Stimulated activated effector memory CD8-positive, alpha-beta T cell treated with anti-CD3 and anti-CD28 coated beads, Interleukin-12 subunit alpha, Interleukin-12 subunit beta, amount 100 ng/mL, for 72 hours (primary cell): ENCODE data around the gene IRF5.
"Not testable (repeated sequence)": the region's sequence is repeated elsewhere in the genome, so short reads cannot be mapped to it uniquely, and the experiment has no call there.

Experiments
- ATAC-seq: fragments of 150-1000 bp; cut with Tn5 transposase; 2 replicates; pipeline ENCODE4 v1.10.0; 2021
- DNase-seq, 2 donors: peaks; one replicate each; pipeline ENCODE4 v3.0.0; 2021 to 2022; ENCODE audit warnings: low spot score in 2 of 2
- H3K27ac Mint-ChIP-seq: one replicate; pipeline ENCODE4 v1.8.0; 2022; ENCODE audit warnings: mild to moderate bottlenecking, mixed read lengths
- H3K36me3 Mint-ChIP-seq: one replicate; pipeline ENCODE4 v1.8.0; 2022; ENCODE audit warnings: mild to moderate bottlenecking, mixed read lengths
- H3K4me1 Mint-ChIP-seq: one replicate; pipeline ENCODE4 v1.8.0; 2022; ENCODE audit warnings: mixed read lengths
- H3K4me3 Mint-ChIP-seq: one replicate; pipeline ENCODE4 v1.8.0; 2022; ENCODE audit warnings: mild to moderate bottlenecking, mixed read lengths
- H3K9me3 Mint-ChIP-seq: one replicate; pipeline ENCODE4 v1.8.0; 2022; ENCODE audit warnings: mixed read lengths

The IRF5 gene

DNA sequence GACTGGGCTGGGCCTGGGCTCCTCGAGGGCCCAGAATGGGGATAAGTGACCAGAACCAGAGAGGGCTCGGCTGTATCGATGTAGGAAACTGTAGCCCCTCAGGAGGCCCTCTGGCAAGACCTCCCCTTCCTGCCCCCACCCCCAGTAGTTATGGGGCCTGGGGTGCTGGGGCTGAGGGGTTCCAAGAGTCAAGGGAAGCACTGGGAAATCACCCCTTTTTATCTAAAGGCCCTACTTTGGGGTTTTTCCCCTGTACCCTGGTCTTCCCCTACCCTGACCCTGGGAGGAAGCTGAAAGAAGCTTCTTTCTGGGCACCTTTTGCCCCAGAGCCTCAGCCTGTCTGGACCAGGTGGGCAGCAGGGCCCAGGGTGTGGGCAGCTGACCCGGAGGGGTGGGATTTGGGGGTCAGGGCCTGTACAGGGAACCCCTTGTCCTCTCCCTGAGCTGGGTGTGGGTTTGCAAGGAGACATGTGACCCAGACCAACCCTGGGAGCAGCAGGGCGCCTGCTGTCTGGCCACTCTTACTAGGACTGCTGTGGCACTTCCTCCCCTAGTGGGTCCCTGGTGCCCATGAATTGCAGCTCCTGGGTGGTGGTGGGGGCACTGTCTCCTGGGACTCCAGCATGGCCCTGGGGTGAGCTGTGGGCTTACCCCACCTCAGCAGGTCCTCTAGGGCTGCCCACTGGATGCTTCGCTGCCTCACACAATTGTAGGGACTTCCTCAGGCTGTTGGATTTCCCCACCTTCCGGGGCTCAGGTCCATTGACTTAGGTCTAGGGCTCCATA, 1.5 kb downstream of the IRF5 start:
- Mint-ChIP-seq H3K36me3 (peaks cover 41% of the 10 kb centered on the region), H3K4me1 (peaks cover 37% of the 10 kb centered on the region), H3K9me3 (no peaks in the 10 kb centered on the region), H3K4me3 (peak overlapping the region; percentile 87), H3K27ac (peak overlapping the region; percentile 88)
- ATAC-seq, result peak; percentile 27
- DNase-seq, result no peak

DNA sequence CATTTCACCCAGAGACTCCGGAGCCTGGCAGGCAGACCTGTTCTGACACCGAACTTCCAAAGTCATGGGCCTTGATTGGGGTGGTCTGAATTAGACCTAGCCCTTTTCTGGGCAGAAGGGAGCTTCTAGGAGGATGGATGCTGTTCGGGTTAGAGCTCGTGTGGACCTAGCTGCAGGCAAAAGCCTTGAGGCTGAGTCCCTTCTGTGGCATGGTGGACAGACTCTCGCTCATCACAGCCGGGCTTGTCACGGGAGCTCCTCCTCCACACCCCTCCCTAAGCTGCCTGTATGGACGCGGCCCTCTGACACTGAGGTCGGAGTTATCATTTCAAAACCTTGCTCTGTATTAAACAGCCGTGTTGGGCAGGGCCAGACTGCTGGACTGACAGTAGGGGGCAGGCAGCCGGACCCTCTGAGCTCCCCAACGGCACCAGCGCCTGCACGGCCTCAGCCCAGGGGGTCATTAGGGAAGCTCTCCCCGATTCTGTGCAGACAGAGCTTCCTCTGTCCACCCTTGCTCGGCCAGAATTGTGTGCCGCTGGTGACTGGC, 2.2 kb downstream of the IRF5 start:
- Mint-ChIP-seq H3K36me3 (peaks cover 48% of the 10 kb centered on the region), H3K4me1 (peaks cover 37% of the 10 kb centered on the region), H3K27ac (peak overlapping the region; percentile 88), H3K9me3 (no peaks in the 10 kb centered on the region), H3K4me3 (peak overlapping the region; percentile 87)
- no peak for DNase-seq
- ATAC-seq, result peak; percentile 26

DNA sequence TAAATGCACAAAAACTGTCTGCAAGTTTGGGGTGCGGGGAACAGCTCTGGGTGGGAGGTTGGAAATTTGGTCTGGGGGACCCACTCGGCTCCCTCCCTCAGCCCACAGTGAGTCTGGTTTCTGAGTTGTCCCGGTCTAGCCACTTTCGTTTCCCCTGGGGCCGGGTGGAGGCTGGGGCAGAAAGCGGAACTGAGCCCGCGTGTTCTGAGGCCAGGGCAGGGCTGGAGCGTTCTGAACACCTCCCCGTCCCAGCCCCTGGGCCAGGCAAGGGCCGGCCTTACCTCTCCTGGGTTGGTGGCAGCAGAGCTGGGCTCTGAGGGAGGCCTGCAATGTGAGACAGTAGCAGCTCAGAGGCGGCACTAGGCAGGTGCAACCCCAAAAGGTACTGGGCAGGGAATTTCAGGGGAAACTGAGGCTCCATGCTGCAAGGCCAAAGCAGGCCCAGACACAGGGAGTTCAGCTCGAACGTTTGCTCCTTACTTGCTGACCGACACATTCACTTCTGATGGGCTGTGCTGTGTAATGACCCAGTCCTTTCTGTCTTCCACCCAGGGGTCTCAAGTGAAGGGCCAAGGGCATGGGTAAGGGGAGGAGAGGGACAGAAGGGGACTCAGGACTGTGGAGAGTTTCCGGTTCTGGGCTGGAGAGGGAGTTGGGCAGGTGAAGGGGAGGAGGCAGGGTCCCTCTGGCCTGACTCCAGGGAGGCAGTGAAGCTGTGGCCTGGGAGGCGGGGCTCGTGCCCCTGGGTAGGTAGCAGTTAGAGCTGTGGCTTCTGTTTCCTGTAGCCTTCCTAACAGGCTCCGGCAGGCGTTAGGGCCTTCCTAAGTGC, 3.0 kb downstream of the IRF5 start:
- H3K4me3 Mint-ChIP-seq, result peak overlapping the region; percentile 87
- peaks cover 37% of the 10 kb centered on the region for H3K4me1 Mint-ChIP-seq
- H3K27ac Mint-ChIP-seq, result peak overlapping the region; percentile 90
- DNase-seq (no peak), ATAC-seq (peak; percentile 49)
- peaks cover 51% of the 10 kb centered on the region for H3K36me3 Mint-ChIP-seq
- H3K9me3 Mint-ChIP-seq, result no peaks in the 10 kb centered on the region

DNA sequence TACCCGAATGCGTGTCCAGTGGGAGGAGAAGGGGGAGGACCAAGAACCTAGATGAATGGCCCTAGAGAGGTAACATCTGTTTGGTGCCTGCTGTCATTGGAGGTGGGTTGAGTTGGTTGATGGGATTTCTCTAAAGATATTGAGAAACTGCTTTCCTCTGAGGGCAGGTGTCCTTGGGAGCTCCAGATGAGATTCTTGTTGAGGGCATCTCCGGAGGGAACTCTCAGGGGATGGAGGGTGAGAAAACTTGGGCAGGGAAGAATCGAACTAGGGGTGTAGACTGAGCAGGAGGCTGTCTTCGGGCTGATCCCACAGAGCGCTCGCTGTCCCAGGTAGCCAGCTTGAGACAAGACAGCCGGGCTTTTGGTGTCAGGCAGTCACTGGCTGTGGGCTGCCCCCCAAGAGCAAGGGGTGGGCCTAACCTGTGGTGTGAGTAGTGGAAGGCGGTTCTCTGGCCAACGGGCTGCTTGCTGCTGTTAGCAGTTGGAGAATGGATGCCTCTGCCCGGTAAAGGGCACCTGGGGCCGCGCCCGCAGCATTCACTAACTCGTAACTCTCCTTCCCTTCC, 3.7 kb downstream of the IRF5 start:
- Mint-ChIP-seq H3K9me3 (no peaks in the 10 kb centered on the region), H3K4me3 (peak overlapping the region; percentile 87), H3K27ac (peak overlapping the region; percentile 90), H3K36me3 (peaks cover 58% of the 10 kb centered on the region), H3K4me1 (peaks cover 37% of the 10 kb centered on the region)
- DNase-seq (no peak), ATAC-seq (no peak)

DNA sequence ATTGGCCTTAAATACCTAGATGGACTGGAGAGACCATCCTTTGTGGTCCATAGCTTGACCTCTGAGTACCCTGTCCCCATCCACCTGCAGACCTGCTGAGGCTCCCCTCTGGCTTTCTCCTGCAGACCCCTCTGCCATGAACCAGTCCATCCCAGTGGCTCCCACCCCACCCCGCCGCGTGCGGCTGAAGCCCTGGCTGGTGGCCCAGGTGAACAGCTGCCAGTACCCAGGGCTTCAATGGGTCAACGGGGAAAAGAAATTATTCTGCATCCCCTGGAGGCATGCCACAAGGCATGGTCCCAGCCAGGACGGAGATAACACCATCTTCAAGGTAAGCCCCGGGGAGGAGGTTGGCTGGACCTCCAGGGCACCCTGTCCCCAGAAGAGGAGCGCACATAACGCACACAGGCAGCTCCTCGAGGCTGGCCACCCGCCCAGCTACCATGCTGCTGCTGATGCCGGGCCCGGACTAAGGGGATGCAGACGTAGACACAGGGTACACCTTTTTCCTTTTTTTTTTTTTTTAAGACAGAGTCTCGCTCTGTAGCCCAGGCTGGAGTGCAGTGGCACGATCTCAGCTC, 4.3 kb downstream of the IRF5 start:
- Mint-ChIP-seq H3K9me3 (no peaks in the 10 kb centered on the region), H3K4me1 (peaks cover 33% of the 10 kb centered on the region), H3K27ac (no peak overlapping the region), H3K4me3 (no peak overlapping the region), H3K36me3 (peaks cover 61% of the 10 kb centered on the region)
- no peak for ATAC-seq
- no peak for DNase-seq

DNA sequence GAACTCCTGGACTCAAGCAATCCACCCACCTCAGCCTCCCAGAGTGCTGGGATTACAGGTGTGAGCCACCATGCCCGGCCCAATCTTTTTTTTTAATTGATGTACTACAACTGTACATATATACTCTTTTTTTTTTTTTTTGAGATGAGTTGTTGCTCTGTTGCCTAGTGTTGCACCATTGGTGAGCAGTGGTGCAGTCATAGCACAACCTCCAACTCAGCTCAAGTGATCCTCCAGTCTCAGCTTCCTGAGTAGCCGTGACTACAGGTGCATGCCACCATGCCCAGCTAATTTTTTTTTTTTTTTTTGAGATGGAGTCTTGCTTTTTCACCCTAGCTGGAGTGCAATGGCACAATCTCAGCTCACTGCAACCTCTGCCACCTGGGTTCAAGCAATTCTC, 5.5 kb downstream of the IRF5 start:
- H3K27ac Mint-ChIP-seq, H3K4me3 Mint-ChIP-seq, H3K9me3 Mint-ChIP-seq, DNase-seq: not testable (repeated sequence)
- peaks cover 65% of the 10 kb centered on the region for H3K36me3 Mint-ChIP-seq
- peak; percentile 48 for ATAC-seq
- H3K4me1 Mint-ChIP-seq, result peaks cover 28% of the 10 kb centered on the region

GRCh38 chr7:128944487-128945236, 6.9 kb downstream of the IRF5 start:
- Mint-ChIP-seq H3K27ac (no peak overlapping the region), H3K4me1 (peaks cover 20% of the 10 kb centered on the region), H3K36me3 (peaks cover 64% of the 10 kb centered on the region), H3K4me3 (no peak overlapping the region), H3K9me3 (no peaks in the 10 kb centered on the region)
- DNase-seq (no peak), ATAC-seq (no peak)

GRCh38 chr7:128945668-128946366, 8.1 kb downstream of the IRF5 start:
- Mint-ChIP-seq H3K4me3 (no peak overlapping the region), H3K36me3 (peaks cover 69% of the 10 kb centered on the region), H3K27ac (peak overlapping the region; percentile 12), H3K9me3 (no peaks in the 10 kb centered on the region), H3K4me1 (peaks cover 8% of the 10 kb centered on the region)
- no peak for ATAC-seq
- no peak for DNase-seq

DNA sequence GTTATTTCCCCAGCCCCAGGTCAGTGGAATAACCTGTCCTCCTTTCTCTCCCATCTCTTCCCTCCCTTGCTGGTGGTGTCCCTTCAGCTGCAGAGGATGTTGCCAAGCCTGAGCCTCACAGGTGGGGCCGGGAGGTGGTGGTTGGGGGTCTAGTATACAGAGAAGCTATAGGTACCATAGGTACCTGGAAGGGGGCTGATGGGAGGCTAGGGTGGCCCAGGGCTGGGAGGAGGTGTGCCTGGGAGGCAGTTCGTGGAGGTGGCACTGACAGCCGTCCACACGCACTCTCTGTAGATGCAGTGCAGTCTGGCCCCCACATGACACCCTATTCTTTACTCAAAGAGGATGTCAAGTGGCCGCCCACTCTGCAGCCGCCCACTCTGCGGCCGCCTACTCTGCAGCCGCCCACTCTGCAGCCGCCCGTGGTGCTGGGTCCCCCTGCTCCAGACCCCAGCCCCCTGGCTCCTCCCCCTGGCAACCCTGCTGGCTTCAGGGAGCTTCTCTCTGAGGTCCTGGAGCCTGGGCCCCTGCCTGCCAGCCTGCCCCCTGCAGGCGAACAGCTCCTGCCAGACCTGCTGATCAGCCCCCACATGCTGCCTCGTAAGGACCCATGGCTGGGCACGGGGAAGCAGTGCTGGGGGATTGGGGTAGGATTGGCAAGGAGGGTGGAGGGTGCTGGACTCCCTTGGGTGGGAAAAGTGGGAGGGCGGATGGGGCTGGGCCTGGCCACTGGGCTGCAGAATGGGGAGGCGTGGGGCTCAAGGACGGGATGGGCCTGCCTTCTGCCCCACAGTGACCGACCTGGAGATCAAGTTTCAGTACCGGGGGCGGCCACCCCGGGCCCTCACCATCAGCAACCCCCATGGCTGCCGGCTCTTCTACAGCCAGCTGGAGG, 9.5 kb downstream of the IRF5 start:
- peak; percentile 38 for ATAC-seq
- H3K9me3 Mint-ChIP-seq, result no peaks in the 10 kb centered on the region
- H3K4me1 Mint-ChIP-seq, result no peaks in the 10 kb centered on the region
- no peak for DNase-seq
- H3K27ac Mint-ChIP-seq, result peak overlapping the region; percentile 12
- H3K36me3 Mint-ChIP-seq, result peaks cover 68% of the 10 kb centered on the region
- no peak overlapping the region for H3K4me3 Mint-ChIP-seq

GRCh38 chr7:128947854-128948253, 10.1 kb downstream of the IRF5 start:
- DNase-seq (no peak), ATAC-seq (no peak)
- Mint-ChIP-seq H3K4me3 (no peak overlapping the region), H3K9me3 (no peaks in the 10 kb centered on the region), H3K36me3 (peaks cover 67% of the 10 kb centered on the region), H3K27ac (peak overlapping the region; percentile 74), H3K4me1 (no peaks in the 10 kb centered on the region)

GRCh38 chr7:128948312-128948973, 10.7 kb downstream of the IRF5 start:
- H3K4me1 Mint-ChIP-seq, result no peaks in the 10 kb centered on the region
- no peak overlapping the region for H3K4me3 Mint-ChIP-seq
- no peaks in the 10 kb centered on the region for H3K9me3 Mint-ChIP-seq
- H3K36me3 Mint-ChIP-seq, result peaks cover 67% of the 10 kb centered on the region
- H3K27ac Mint-ChIP-seq, result peak overlapping the region; percentile 74
- ATAC-seq (no peak), DNase-seq (no peak)

DNA sequence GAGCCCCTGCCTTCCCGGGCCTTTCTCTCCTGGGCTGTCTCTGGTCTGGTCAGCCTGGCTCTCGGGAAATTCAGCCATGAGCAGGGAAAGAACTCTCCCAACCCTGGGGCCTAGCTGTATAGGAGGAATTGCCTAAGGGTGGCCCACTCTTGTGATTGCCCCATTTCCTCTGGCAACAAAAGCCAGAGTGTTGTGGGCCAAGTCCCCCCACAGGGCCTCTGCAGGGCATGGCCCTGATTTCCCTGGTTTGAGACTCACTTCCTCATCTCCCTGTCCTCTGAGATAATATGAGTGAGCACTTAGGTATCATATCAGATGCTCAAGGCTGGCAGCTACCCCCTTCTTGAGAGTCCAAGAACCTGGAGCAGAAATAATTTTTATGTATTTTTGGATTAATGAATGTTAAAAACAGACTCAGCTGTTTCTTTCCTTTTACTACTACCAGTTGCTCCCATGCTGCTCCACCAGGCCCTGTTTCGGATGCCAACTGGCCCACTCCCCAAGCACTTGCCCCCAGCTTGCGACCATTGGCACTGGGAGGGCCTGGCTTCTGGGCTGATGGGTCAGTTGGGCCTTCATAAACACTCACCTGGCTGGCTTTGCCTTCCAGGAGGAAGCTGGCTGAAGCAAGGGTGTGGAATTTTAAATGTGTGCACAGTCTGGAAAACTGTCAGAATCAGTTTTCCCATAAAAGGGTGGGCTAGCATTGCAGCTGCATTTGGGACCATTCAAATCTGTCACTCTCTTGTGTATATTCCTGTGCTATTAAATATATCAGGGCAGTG, 11.4 kb downstream of the IRF5 start:
- DNase-seq, result no peak
- no peak for ATAC-seq
- Mint-ChIP-seq H3K4me3 (no peak overlapping the region), H3K4me1 (no peaks in the 10 kb centered on the region), H3K27ac (peak overlapping the region; percentile 74), H3K36me3 (peaks cover 67% of the 10 kb centered on the region), H3K9me3 (no peaks in the 10 kb centered on the region)
